Keratinocyte (primary cell): ENCODE data around the gene ZDHHC7.

Experiments
- EZH2 ChIP-seq: IDR thresholded peaks from one replicate; pipeline ENCODE4 v1.6.1; 2012; ENCODE audit warnings: inconsistent platforms, mild to moderate bottlenecking, low read length, moderate library complexity
- TF ChIP-seq, protein P1 (sequence below), 3 experiments: IDR thresholded peaks in 1 of 3; conservative IDR thresholded peaks in 1 of 3; optimal IDR thresholded peaks in 1 of 3; 2 replicates in 2 of 3; 3 replicates in 1 of 3; pipeline versions ENCODE3 to v1.5.1; 2011; ENCODE audit warnings: low read length in 3 of 3, mild to moderate bottlenecking in 3 of 3, moderate library complexity in 2 of 3, control low read depth in 1 of 3, inconsistent platforms in 1 of 3; ENCODE audit not compliant: insufficient read depth in 2 of 3; ENCODE audit errors: extremely low read depth in 1 of 3

DNA sequence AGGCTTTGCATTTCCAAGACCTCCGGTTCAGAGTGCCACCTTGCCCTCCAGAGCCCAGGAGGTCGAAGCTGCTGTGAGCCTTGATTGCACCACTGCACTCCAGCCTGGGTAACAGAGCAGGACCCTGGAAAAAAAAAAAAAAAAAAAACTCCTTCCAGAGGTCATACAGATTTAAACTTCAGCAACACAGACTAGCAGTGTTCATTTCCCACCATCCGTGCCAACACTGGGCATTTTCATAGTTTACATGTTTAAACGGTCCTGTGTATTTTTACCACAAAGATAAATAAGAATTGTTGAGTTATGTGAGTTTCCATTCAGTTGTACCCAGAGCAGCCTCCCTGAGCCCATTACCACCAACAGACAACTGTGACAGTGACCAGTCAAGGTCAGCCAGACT is 50.4 kb downstream of the ZDHHC7 start:
- TF ChIP-seq, protein P1, sequence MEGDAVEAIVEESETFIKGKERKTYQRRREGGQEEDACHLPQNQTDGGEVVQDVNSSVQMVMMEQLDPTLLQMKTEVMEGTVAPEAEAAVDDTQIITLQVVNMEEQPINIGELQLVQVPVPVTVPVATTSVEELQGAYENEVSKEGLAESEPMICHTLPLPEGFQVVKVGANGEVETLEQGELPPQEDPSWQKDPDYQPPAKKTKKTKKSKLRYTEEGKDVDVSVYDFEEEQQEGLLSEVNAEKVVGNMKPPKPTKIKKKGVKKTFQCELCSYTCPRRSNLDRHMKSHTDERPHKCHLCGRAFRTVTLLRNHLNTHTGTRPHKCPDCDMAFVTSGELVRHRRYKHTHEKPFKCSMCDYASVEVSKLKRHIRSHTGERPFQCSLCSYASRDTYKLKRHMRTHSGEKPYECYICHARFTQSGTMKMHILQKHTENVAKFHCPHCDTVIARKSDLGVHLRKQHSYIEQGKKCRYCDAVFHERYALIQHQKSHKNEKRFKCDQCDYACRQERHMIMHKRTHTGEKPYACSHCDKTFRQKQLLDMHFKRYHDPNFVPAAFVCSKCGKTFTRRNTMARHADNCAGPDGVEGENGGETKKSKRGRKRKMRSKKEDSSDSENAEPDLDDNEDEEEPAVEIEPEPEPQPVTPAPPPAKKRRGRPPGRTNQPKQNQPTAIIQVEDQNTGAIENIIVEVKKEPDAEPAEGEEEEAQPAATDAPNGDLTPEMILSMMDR (optimal IDR thresholded peaks at IDR 0.05 in 1 of 3, IDR thresholded peaks at IDR 0.05 in 1 of 3, conservative IDR thresholded peaks at IDR 0.05 in 1 of 3; ENCODE audit: extremely low read depth in 1 of 3, insufficient read depth in 2 of 3, low read length in 3 of 3), result no peak
- no peak for TF ChIP-seq EZH2
